Transverse colon (tissue), 3 donors: ENCODE results near the gene DPYSL5.

Experiments
- CTCF ChIP-seq, 5 experiments: fragments of 200-600 bp in 3 of 5; fragments of 450-650 bp in 2 of 5; sonication (generic) in 3 of 5; IDR thresholded peaks; 1 replicate in 2 of 5; 2 replicates in 3 of 5; pipeline ENCODE4 v1.5.1; 2016 to 2017; ENCODE audit warnings: antibody characterized with exemption in 5 of 5, inconsistent platforms in 3 of 5, mild to moderate bottlenecking in 2 of 5, moderate library complexity in 1 of 5
- EP300 ChIP-seq: sonication (generic); formaldehyde crosslinking; IDR thresholded peaks from one replicate; pipeline ENCODE4 v1.6.1; 2017; ENCODE audit warnings: antibody characterized with exemption, low read depth
- POLR2A ChIP-seq: fragments of 450-650 bp; IDR thresholded peaks from one replicate; pipeline ENCODE4 v1.6.1; 2016; ENCODE audit warnings: antibody characterized with exemption, mild to moderate bottlenecking, moderate library complexity

GRCh38 chr2:26994983-26995382, 147.1 kb downstream of the DPYSL5 start:
- TF ChIP-seq CTCF (IDR thresholded peaks at IDR 0.05) (no peak), POLR2A (no peak), EP300 (no peak)
